Left lung (tissue), 10 donors: ENCODE measurements around the gene EMILIN1. TPM values are rescaled to one million over a fixed set of nuclear protein-coding genes. Genes with fewer than 3 reads are reported as not detected.

Source experiments
- ATAC-seq: fragments of 200-7000 bp; cut with Tn5 transposase; one replicate; pipeline ENCODE4 v1.9.1; 2020; ENCODE audit warnings: moderate library complexity
- DNase-seq, 4 donors: peaks; one replicate each; pipeline ENCODE4 v3.0.0-alpha.2; 2013 to 2020
- H3K27ac ChIP-seq, 2 donors: fragments of 200-600 bp; sonication (generic) in 1 of 2; one replicate each; pipeline versions ENCODE4 v1.5.0 to v1.8.0; 2020 to 2021
- H3K27me3 ChIP-seq, 2 donors: fragments of 200-600 bp; sonication (generic) in 1 of 2; one replicate each; pipeline versions ENCODE4 v1.5.0 to v1.8.0; 2020 to 2021
- H3K36me3 ChIP-seq, 2 donors: fragments of 200-600 bp; sonication (generic) in 1 of 2; one replicate each; pipeline versions ENCODE4 v1.5.0 to v1.8.0; 2020 to 2021
- H3K4me1 ChIP-seq, 2 donors: fragments of 200-600 bp; one replicate each; pipeline ENCODE4 v1.8.0; 2021
- H3K4me3 ChIP-seq, 2 donors: fragments of 200-600 bp; sonication (generic) in 1 of 2; one replicate each; pipeline versions ENCODE4 v1.5.0 to v1.8.0; 2020 to 2021; ENCODE audit warnings: mild to moderate bottlenecking in 1 of 2
- H3K9me3 ChIP-seq, 2 donors: fragments of 200-600 bp; sonication (generic) in 1 of 2; one replicate each; pipeline versions ENCODE4 v1.5.0 to v1.8.0; 2020 to 2021
- intact Hi-C, 2 donors: fragments of 100-400 bp; cut with DNase I; formaldehyde crosslinking; loops; one replicate each; pipeline versions ENCODE4 v1.11.2 to v1.14.2; 2022
- polyA plus RNA-seq, 6 donors: library from polyadenylated mRNA; unstranded; fragments of 120-200 nt; gene quantifications; one replicate each; pipeline ENCODE4 v1.2.1, GENCODE V29; 2013; ENCODE audit not compliant: insufficient read length in 6 of 6
- total RNA-seq, 2 donors: library from RNA; stranded (reverse); fragmentation: NEBNext Ultra II Directional; extraction: Animal tissue kit (Norgen Biotek cat#: 25700); gene quantifications; one replicate each; pipeline ENCODE4 v1.2.1, GENCODE V29; 2021
- TF ChIP-seq, protein P1 (sequence below), 2 donors: fragments of 200-600 bp; sonication (generic) in 1 of 2; IDR thresholded peaks; one replicate each; pipeline versions ENCODE4 v1.5.0 to v1.8.0; 2021; ENCODE audit warnings: antibody characterized with exemption in 2 of 2
- donor health status: DM: no; HTN: yes; CAD: no.
- donor health status: DM: no; HTN: no; CAD: no.

Gene EMILIN1
- total and polyA plus RNA-seq, 8 donors: 137 to 268 (median 176) TPM

DNA sequence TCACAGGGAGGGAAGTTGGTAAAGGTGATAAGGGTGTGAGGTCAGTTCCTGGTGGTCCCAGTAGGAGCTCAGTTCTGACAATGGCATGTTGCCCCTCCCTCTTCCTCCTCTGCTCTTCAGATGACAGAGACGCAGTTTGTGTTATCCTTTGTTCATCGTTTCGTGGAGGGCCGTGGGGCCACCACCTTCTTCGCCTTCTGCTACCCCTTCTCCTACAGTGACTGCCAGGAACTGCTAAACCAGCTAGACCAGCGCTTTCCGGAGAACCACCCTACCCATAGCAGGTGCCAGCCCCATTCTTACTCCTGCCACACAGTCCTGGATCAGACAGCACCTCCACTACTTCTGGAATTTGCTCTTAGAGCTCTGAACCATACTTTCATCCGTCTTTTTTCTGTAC, 24.6 kb upstream of the EMILIN1 start:
- H3K27ac ChIP-seq: no peak overlapping the region
- peaks cover 0 to 38% of the 10 kb centered on the region in 2 donors for H3K36me3 ChIP-seq
- H3K4me1 ChIP-seq: peaks cover 6 to 18% of the 10 kb centered on the region in 2 donors
- DNase-seq (no peak), ATAC-seq (no peak)
- H3K9me3 ChIP-seq: no peaks in the 10 kb centered on the region
- H3K4me3 ChIP-seq: no peak overlapping the region
- no peaks in the 10 kb centered on the region for H3K27me3 ChIP-seq
- TF ChIP-seq, protein P1, sequence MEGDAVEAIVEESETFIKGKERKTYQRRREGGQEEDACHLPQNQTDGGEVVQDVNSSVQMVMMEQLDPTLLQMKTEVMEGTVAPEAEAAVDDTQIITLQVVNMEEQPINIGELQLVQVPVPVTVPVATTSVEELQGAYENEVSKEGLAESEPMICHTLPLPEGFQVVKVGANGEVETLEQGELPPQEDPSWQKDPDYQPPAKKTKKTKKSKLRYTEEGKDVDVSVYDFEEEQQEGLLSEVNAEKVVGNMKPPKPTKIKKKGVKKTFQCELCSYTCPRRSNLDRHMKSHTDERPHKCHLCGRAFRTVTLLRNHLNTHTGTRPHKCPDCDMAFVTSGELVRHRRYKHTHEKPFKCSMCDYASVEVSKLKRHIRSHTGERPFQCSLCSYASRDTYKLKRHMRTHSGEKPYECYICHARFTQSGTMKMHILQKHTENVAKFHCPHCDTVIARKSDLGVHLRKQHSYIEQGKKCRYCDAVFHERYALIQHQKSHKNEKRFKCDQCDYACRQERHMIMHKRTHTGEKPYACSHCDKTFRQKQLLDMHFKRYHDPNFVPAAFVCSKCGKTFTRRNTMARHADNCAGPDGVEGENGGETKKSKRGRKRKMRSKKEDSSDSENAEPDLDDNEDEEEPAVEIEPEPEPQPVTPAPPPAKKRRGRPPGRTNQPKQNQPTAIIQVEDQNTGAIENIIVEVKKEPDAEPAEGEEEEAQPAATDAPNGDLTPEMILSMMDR (IDR thresholded peaks at IDR 0.05): no peak
- intact Hi-C loops: no loop called here

DNA sequence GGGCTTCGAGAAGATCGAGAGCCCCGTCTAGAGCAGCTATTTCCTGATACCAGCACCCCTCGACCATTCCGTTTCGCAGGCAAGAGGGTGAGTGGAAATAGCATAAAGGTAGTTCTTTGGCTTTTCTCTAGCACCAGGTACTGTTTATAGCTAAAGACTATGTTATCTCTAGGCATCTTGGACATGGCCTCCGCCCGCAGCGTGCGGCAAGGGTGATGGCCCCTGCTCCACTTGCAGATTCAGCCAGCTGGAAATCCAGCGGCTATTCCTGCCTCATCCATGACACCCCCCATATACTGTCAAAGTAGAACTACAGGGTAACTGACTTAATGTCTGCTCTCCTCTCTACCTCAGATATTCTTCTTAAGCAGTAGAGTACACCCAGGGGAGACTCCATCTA, 23.7 kb upstream of the EMILIN1 start:
- DNase-seq (no peak), ATAC-seq (no peak)
- Histone ChIP-seq H3K27me3 (no peaks in the 10 kb centered on the region), H3K9me3 (no peaks in the 10 kb centered on the region), H3K27ac (no peak overlapping the region), H3K36me3 (peaks cover 0 to 47% of the 10 kb centered on the region in 2 donors), H3K4me3 (no peak overlapping the region), H3K4me1 (peaks cover 1 to 13% of the 10 kb centered on the region in 2 donors)
- intact Hi-C loops: no loop called here
- TF ChIP-seq, protein P1 (IDR thresholded peaks at IDR 0.05): no peak

DNA sequence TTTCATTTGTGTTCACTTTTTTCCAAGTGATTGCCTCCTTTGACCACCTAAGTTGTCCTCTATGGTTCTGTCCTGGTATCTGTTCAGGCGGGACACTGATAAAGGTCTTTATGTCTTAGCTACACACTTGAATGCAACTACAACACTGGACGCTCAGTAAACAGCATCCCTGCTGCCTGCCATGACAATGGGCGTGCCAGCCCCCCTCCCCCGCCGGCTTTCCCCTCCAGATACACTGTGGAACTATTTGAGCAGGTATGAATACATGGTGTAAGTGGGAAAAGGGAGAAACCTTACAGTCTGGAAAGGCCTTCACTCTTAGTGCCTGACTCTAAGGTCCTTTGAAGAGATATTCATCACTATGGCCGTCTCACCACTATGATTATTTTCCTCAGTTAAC, 21.2 kb upstream of the EMILIN1 start:
- H3K9me3 ChIP-seq: no peaks in the 10 kb centered on the region
- intact Hi-C loops: no loop called here
- TF ChIP-seq, protein P1 (IDR thresholded peaks at IDR 0.05): no peak
- DNase-seq (no peak), ATAC-seq (no peak)
- H3K4me1 ChIP-seq: peaks cover 0 to 6% of the 10 kb centered on the region in 2 donors
- H3K27me3 ChIP-seq: no peaks in the 10 kb centered on the region
- no peak overlapping the region for H3K27ac ChIP-seq
- H3K4me3 ChIP-seq: no peak overlapping the region
- peaks cover 0 to 54% of the 10 kb centered on the region in 2 donors for H3K36me3 ChIP-seq

DNA sequence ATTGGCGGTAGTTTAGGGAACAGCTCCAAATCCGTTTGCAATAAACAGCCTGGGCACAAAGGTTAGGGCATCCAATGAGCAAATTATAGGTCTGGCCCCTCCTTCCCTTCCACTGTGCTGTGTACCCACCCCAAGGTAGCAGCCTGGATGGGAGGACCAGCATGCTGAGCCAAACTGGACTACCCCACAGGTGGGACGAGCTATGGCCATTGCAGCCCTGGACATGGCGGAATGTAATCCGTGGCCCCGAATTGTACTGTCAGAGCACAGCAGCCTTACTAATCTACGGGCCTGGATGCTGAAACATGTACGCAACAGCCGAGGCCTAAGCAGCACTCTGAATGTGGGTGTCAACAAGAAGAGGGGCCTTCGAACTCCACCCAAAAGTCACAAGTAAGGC, 20.2 kb upstream of the EMILIN1 start:
- ATAC-seq: no peak
- H3K27ac ChIP-seq: no peak overlapping the region
- peaks cover 0 to 54% of the 10 kb centered on the region in 2 donors for H3K36me3 ChIP-seq
- no peaks in the 10 kb centered on the region for H3K9me3 ChIP-seq
- intact Hi-C loops: no loop called here
- no peak overlapping the region for H3K4me3 ChIP-seq
- no peaks in the 10 kb centered on the region for H3K27me3 ChIP-seq
- H3K4me1 ChIP-seq: peaks cover 0 to 6% of the 10 kb centered on the region in 2 donors
- TF ChIP-seq, protein P1 (IDR thresholded peaks at IDR 0.05): no peak
- DNase-seq: no peak

DNA sequence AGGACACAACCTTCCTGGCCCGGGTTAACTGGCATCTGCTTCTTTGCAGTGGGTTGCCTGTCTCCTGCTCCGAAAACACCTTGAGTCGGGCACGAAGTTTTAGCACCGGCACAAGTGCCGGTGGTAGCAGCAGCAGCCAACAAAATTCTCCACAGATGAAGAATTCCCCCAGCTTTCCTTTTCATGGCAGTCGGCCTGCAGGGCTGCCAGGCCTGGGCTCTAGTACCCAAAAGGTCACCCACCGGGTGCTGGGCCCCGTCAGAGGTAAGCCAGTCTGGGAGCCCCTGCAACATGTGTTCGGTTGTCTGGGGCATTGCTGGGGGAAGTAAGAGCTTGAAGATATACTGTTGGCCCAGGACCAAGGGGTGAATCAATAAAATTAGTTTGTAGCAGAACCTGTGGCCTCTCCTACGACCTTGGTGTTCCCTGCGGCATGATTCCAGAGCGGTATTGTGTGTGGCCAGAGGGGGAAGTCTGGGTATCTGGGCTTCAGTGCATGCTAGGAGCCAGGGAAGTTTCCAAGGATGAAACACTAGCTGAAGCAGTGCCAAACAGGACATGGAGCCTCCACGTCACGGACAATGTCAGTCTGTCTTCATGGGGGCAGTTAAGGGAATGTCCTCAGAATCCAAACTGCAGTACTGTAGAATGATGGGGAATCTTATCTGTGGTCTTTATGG, 19.1 kb upstream of the EMILIN1 start:
- no peak overlapping the region for H3K27ac ChIP-seq
- DNase-seq (no peak), ATAC-seq (no peak)
- TF ChIP-seq, protein P1 (IDR thresholded peaks at IDR 0.05): no peak
- H3K4me3 ChIP-seq: no peak overlapping the region
- H3K4me1 ChIP-seq: peaks cover 0 to 6% of the 10 kb centered on the region in 2 donors
- no peaks in the 10 kb centered on the region for H3K27me3 ChIP-seq
- peaks cover 0 to 54% of the 10 kb centered on the region in 2 donors for H3K36me3 ChIP-seq
- intact Hi-C loops: no loop called here
- no peaks in the 10 kb centered on the region for H3K9me3 ChIP-seq
